Fibroblast of peridontal ligament (primary cell): Measurements from ENCODE around the gene WDR86.

Experiments used
- DNase-seq: peaks from one replicate; pipeline ENCODE4 v3.0.0-alpha.2; 2010; ENCODE audit errors: extremely low read depth

The WDR86 gene

DNA sequence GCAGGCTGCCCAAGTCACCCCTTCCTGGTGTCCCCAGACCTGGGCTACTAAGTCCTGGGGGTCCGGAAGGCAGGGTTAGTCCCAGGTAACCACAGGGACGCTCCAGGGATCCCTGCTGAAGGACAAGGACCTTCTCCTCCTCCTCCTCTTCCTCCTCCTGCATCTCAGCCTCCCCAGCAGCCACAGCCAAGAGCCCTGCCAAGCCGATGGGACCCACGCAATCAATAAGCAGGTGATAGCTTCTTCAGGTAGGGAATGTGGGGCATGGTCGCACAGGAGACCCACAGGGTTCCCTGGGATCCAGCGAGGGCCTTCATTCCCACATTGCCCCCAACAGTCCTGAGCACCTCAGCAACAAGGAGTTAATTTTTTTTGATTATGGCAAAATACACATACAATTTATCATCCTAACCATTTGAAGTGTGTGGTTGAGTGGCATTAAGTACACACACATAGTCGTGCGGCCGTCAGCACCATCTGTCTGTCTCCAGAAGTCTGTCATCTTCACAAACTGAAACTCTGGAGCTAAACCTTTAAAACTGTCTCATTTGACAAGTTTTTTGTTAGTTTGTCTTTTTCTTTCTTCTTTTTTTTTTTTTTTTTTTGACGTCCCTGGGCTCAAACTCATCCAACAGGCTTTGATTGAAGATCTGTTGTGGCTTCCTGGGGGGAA is 18.0 kb upstream of the WDR86 start:
- DNase-seq = no peak

GRCh38 chr7:151426904-151427704 is 17.3 kb upstream of the WDR86 start:
- no peak for DNase-seq

DNA sequence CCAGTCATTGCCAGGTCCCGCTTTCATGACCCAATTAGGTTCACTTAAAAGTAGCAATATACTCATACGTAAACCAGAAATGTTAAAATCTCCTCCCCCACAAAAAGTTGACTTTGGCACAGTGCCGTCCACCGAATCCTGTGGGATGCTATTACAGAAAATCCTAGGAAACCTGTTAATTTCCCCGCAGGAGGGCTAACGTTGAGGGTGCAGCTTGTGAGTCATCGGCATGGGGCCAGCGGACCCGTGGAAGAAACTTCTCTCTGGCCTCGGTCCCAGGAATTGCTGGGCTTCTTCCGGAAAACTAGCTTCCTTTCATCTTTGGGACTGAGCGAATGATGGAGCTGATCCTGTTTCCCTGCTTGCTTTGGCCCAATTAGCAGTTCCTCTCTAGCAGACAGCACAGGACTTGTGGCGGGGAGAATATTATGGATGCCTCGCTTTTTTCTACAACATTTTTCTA is 16.6 kb upstream of the WDR86 start:
- peak; percentile 92 for DNase-seq

DNA sequence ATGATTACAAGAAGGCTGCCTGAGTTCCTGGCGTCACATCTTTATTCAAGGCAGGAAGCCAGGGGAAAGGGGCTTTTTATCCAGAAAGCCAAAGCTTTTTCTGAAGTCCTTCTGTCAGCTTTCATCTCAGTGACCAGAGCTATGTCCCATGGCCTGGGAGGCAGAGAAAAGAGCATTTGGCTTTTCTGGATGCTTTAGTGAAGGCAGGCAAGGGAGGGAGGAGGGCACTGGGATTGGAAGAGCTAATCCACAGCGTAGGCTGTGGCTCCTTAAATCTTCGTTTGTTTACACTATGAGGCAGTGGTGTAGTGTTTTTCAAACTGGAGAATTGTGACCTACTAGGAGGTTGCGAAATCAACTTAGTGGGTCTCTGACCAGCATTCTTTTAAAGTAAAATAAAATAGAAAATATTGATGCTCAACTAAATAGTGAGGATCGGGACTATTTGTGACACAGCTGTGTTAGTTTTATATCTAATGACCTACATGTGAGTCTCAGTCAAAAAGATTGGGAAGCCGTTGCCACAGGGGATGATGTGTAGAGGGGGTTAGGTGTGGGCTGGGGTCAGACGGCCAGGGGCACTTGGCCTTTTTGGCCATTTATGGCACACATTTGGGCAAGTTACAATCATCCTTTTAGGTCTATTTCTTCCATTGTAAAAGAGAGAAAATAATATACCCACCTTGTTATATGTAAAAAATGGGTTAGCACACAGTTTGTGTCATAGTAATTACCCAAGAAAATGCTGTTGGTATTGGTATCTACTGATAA is 16.0 kb upstream of the WDR86 start:
- peak; percentile 94 for DNase-seq

DNA sequence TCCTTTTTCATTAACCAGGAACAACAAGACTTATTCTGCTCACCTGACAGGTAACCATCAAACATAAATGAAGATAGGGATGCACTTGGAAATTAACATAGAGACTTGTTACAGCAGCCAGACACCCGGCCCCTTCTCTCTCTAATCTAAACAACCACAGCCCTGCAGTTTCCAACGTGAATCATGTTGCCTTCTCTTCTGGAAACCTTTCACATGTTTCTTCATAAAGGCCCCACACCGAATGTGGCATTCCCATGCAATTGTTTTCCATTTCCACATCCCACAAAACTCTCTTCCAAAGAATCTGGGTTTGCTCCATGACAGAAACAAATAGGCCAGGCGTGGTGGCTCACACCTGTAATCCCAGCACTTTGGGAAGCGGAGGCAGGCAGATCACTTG is 15.0 kb upstream of the WDR86 start:
- DNase-seq = peak; percentile 77

DNA sequence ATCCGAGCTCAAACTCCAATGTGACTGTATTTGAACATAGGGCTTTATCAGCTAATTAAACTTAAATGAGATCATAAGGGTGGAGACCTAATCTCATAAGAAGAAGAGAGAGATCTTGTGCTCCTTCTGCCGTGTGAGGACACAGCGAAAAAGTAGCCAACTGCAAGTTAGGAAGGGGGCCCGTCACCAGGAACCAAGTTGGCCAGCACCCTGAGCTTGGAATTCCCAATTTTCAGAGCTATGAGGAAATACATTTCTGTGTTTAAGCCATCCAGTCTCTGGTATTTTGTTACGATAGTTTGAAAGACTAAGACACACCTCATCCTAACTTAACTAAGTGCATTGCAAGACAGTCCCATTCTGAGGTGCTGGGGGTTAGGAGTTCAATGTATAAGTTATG is 14.1 kb upstream of the WDR86 start:
- no peak for DNase-seq

- no peak for DNase-seq
These were observed 13.4 kb upstream of the WDR86 start for GRCh38 chr7:151423226-151423625.

GRCh38 chr7:151422212-151422611 is 12.4 kb upstream of the WDR86 start:
- no peak for DNase-seq

GRCh38 chr7:151420144-151420543 is 10.3 kb upstream of the WDR86 start:
- DNase-seq = no peak

DNA sequence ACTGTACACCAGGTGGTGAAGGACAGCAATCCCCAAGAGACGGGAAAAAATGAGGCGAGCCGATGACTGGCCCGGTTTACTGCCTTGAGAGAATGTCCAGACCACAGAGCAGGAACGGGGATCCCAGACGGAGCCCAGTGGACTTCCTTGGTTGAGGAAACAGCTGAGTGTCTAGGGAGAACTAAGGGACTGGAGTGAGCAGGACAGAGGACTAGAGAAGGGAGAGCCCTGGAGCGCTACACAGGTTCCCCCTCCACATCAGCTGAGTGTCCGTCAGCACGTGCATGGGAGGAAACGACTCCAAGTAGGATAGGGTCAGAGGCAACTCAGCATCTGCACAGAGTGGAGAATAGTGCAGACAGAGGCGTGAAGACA is 7.1 kb upstream of the WDR86 start:
- DNase-seq = no peak

GRCh38 chr7:151416112-151416940 is 6.5 kb upstream of the WDR86 start:
- no peak for DNase-seq

- DNase-seq = peak; percentile 37
These were observed 5.7 kb upstream of the WDR86 start for GRCh38 chr7:151415375-151416105.

- no peak for DNase-seq
These were observed 3.4 kb upstream of the WDR86 start for GRCh38 chr7:151413241-151413640.

DNA sequence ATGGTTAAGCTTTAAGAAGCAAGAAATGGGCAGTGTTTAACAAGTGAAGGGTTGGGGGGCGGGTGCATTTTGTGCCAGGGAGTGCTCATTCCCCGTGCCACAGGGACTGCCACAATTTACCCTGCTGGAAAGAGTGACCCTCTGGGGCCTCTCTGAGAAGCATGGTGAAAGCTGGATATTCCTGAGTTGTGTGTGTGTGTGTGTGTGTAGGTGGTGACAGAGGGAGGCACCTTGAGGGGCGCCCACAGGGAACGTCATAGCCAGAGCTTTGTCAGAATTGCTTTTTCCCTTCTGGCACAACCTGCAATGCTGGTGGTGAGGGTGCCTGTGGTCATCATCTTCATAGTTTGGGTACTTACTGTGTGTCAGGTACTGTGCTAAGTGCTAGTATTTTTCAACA is 2.5 kb upstream of the WDR86 start:
- DNase-seq = no peak

GRCh38 chr7:151411551-151411950 is 1.7 kb upstream of the WDR86 start:
- no peak for DNase-seq

GRCh38 chr7:151410405-151411390 is 860 bp upstream of the WDR86 start:
- no peak for DNase-seq

- no peak for DNase-seq
These were observed 785 bp downstream of the WDR86 start for GRCh38 chr7:151408839-151409666.

DNA sequence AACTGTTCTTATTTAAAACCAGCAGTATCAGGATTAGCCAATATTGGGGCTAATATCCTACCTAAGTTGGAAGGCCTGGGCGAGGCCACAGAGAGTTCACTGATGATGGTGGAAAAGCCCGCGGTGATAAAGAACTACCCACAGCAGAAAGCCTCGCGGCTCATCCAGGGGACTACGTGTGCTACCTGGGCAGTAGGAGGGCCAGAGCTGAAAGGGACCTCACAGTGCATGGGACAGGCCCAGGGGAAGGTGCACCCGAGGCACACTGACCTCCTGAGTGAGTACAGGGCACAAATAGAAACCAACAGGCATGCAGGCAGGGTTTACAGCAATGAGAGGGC is 1.4 kb downstream of the WDR86 start:
- no peak for DNase-seq
